AG09319 (cell line): ENCODE results near the gene PSMG4.
"Not testable (repeated sequence)": the region's sequence is repeated elsewhere in the genome, so short reads cannot be mapped to it uniquely, and the experiment has no call there.

Source experiments
- DNase-seq: peaks from one replicate; pipeline ENCODE4 v3.0.0-alpha.2; 2010; ENCODE audit warnings: low read depth; ENCODE audit errors: extremely low read depth
- CTCF ChIP-seq: IDR thresholded peaks from 2 replicates; pipeline ENCODE4 v1.5.1; 2011; ENCODE audit warnings: low read depth, mild to moderate bottlenecking, inconsistent platforms, low read length, moderate library complexity

Gene PSMG4

GRCh38 chr6:3237761-3238662 lies 20.7 kb upstream of the PSMG4 start:
- no peak for DNase-seq
- no peak for TF ChIP-seq CTCF

GRCh38 chr6:3239110-3239830 lies 19.5 kb upstream of the PSMG4 start:
- DNase-seq: no peak
- TF ChIP-seq CTCF: no peak; the same call in 1 of the 2 replicates

- no peak for DNase-seq
- no peak for TF ChIP-seq CTCF
Measured at GRCh38 chr6:3240595-3240994, 18.2 kb upstream of the PSMG4 start.

- DNase-seq: not testable (repeated sequence)
Measured at GRCh38 chr6:3241745-3242144, 17.0 kb upstream of the PSMG4 start.

GRCh38 chr6:3242768-3243167 lies 16.0 kb upstream of the PSMG4 start:
- no peak for DNase-seq
- TF ChIP-seq CTCF: no peak

GRCh38 chr6:3244003-3244831 lies 14.5 kb upstream of the PSMG4 start:
- DNase-seq: no peak
- no peak for TF ChIP-seq CTCF

GRCh38 chr6:3244832-3245161 lies 13.9 kb upstream of the PSMG4 start:
- DNase-seq: not testable (repeated sequence)

- no peak for TF ChIP-seq CTCF
- no peak for DNase-seq
Measured at GRCh38 chr6:3245216-3245615, 13.5 kb upstream of the PSMG4 start.
